HG02798 (cell line): ENCODE measurements around the gene RPL9.
A peak's percentile ranks its signal among the peaks of the same experiment; 100 is the strongest.
"Not testable (repeated sequence)": the region's sequence is repeated elsewhere in the genome, so short reads cannot be mapped to it uniquely, and the experiment has no call there.

Experiments
- ATAC-seq: cut with Tn5 transposase; IDR thresholded peaks from one replicate; pipeline ENCODE4 v1.9.1; 2021; ENCODE audit warnings: mild to moderate bottlenecking; ENCODE audit not compliant: unreplicated experiment, poor library complexity

Gene RPL9

GRCh38 chr4:39467464-39467863, 8.7 kb upstream of the RPL9 start:
- no peak for ATAC-seq

GRCh38 chr4:39466747-39467146, 8.0 kb upstream of the RPL9 start:
- no peak for ATAC-seq

- no peak for ATAC-seq
These were observed 6.3 kb upstream of the RPL9 start for GRCh38 chr4:39464886-39465501.

GRCh38 chr4:39458161-39458504, 589 bp downstream of the RPL9 start:
- not testable (repeated sequence) for ATAC-seq

GRCh38 chr4:39456946-39457763, 1.6 kb downstream of the RPL9 start:
- no peak for ATAC-seq

- ATAC-seq: no peak
These were observed 3.2 kb downstream of the RPL9 start for GRCh38 chr4:39455486-39455885.

- no peak for ATAC-seq
These were observed 5.0 kb downstream of the RPL9 start for GRCh38 chr4:39453738-39454137.

- ATAC-seq: no peak
These were observed 5.7 kb downstream of the RPL9 start for GRCh38 chr4:39452860-39453587.

- no peak for ATAC-seq
These were observed 6.4 kb downstream of the RPL9 start for GRCh38 chr4:39452153-39452859.

- no peak for ATAC-seq
These were observed 7.2 kb downstream of the RPL9 start for GRCh38 chr4:39451423-39452023.

- no peak for ATAC-seq
These were observed 8.1 kb downstream of the RPL9 start for GRCh38 chr4:39450618-39451017.

- ATAC-seq: peak; percentile 88
These were observed 11.7 kb downstream of the RPL9 start for GRCh38 chr4:39446842-39447573.

GRCh38 chr4:39446483-39446841, 12.3 kb downstream of the RPL9 start:
- ATAC-seq: no peak

- ATAC-seq: no peak
These were observed 15.7 kb downstream of the RPL9 start for GRCh38 chr4:39442998-39443397.

GRCh38 chr4:39441593-39441992, 17.1 kb downstream of the RPL9 start:
- no peak for ATAC-seq

- ATAC-seq: no peak
These were observed 22.8 kb downstream of the RPL9 start for GRCh38 chr4:39435659-39436563.

- no peak for ATAC-seq
These were observed 24.7 kb downstream of the RPL9 start for GRCh38 chr4:39433878-39434492.
